HUES48 (cell line): Measurements from ENCODE around the gene OR2A12.

ENCODE experiments used
- H3K27ac ChIP-seq: one replicate; pipeline ENCODE4 v1.7.0; 2013; ENCODE audit warnings: low read depth, low read length, inconsistent platforms
- H3K27me3 ChIP-seq: 2 replicates; pipeline ENCODE4 v1.6.1; 2013; ENCODE audit warnings: mild to moderate bottlenecking, low read length; ENCODE audit not compliant: control insufficient read depth, insufficient read depth
- H3K36me3 ChIP-seq: 2 replicates; pipeline ENCODE4 v1.6.1; 2013; ENCODE audit warnings: low read length; ENCODE audit not compliant: control insufficient read depth, insufficient read depth
- H3K4me1 ChIP-seq: 2 replicates; pipeline ENCODE4 v1.6.1; 2013; ENCODE audit warnings: mild to moderate bottlenecking, low read length; ENCODE audit not compliant: control insufficient read depth, insufficient read depth
- H3K4me3 ChIP-seq: 2 replicates; pipeline ENCODE4 v1.5.1; 2013; ENCODE audit warnings: mild to moderate bottlenecking, low read depth, low read length
- H3K9ac ChIP-seq: 2 replicates; pipeline ENCODE4 v1.6.1; 2013; ENCODE audit warnings: mild to moderate bottlenecking, low read depth, low read length, moderate library complexity
- H3K9me3 ChIP-seq: 2 replicates; pipeline ENCODE4 v1.6.1; 2013; ENCODE audit warnings: low read length; ENCODE audit not compliant: control insufficient read depth, insufficient read depth

Gene OR2A12

DNA sequence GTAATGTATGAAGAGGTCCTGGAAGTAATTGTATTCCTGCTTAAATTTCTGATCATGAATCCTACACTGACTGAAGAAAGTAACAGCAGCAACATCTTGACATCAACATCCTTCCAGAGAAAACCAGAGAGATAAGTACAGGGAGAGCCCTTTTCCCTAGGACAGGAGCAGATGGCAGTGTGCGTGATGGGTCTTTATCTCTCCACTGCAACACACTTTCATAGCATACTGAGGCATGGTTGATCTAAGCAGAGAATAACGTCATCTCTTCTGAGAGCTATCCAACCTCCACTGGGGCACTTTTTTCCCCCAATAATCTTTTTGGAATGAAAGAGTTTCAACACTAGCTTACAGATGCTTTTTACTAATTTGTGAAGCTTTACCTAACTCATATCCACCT, 16.1 kb upstream of the OR2A12 start:
- H3K36me3 ChIP-seq = no peaks in the 10 kb centered on the region
- no peak overlapping the region for H3K9ac ChIP-seq
- H3K4me1 ChIP-seq = no peaks in the 10 kb centered on the region
- H3K4me3 ChIP-seq = no peak overlapping the region
- no peaks in the 10 kb centered on the region for H3K9me3 ChIP-seq
- no peaks in the 10 kb centered on the region for H3K27me3 ChIP-seq
- H3K27ac ChIP-seq = no peak overlapping the region

DNA sequence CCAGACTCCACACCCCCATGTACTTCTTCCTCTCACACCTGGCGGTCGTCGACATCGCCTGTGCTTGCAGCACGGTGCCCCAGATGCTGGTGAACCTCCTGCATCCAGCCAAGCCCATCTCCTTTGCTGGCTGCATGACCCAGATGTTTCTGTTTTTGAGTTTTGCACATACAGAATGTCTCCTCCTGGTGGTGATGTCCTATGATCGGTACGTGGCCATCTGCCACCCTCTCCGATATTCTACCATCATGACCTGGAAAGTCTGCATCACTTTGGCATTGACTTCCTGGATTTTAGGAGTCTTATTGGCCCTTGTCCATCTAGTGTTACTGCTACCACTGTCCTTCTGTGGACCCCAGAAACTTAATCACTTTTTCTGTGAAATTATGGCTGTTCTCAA, 11.7 kb upstream of the OR2A12 start:
- H3K4me1 ChIP-seq = no peaks in the 10 kb centered on the region
- no peak overlapping the region for H3K27ac ChIP-seq
- no peaks in the 10 kb centered on the region for H3K27me3 ChIP-seq
- no peaks in the 10 kb centered on the region for H3K36me3 ChIP-seq
- H3K9me3 ChIP-seq = no peaks in the 10 kb centered on the region
- H3K9ac ChIP-seq = no peak overlapping the region
- no peak overlapping the region for H3K4me3 ChIP-seq

DNA sequence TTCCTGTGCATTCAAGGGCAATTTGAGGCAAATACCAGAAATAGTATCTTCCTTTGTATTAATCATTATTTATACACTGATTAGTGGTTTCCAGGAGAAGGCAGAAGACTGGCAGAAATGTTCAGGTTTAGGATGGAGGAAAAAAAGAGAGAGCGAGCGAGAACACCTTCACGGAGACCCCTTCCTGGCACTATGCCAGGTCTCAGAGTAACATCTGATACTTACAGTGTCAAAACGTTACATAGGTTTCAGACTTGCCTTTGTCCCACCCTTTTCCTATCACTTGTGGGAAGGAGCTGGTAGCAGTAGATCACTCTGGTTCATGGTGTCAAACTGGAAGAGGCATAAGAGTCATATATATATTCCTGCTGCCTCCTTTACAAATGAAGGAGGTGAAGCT, 652 bp downstream of the OR2A12 start:
- Histone ChIP-seq H3K9me3 (peaks cover 3% of the 10 kb centered on the region; the same call in 1 of the 2 replicates), H3K27me3 (no peaks in the 10 kb centered on the region), H3K36me3 (no peaks in the 10 kb centered on the region), H3K9ac (no peak overlapping the region), H3K27ac (no peak overlapping the region), H3K4me3 (no peak overlapping the region), H3K4me1 (no peaks in the 10 kb centered on the region)

DNA sequence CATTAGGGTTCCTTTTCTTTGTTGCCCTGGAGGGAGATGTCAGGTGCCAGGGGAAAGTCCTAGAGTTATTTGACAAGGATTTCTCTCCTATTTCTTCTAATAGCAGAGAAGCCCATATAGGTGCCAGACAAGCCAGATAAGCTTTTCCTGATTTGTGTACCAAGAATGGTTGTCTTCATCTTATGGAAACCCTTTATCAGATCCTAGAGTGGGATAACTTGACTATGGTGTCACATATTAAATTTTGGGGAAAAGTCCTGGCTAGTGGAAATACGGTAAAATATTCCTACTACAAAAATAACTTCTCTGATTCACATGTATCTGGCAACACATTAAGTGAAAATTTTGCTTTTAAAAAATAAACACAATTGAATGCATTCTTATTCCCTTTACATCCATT, 1.2 kb downstream of the OR2A12 start:
- Histone ChIP-seq H3K4me3 (no peak overlapping the region), H3K27me3 (no peaks in the 10 kb centered on the region), H3K4me1 (no peaks in the 10 kb centered on the region), H3K9ac (no peak overlapping the region), H3K36me3 (no peaks in the 10 kb centered on the region), H3K9me3 (peaks cover 3% of the 10 kb centered on the region; the same call in 1 of the 2 replicates), H3K27ac (no peak overlapping the region)

GRCh38 chr7:144090667-144091066, 4.6 kb downstream of the OR2A12 start:
- no peak overlapping the region for H3K4me3 ChIP-seq
- H3K4me1 ChIP-seq = no peaks in the 10 kb centered on the region
- no peak overlapping the region for H3K27ac ChIP-seq
- H3K36me3 ChIP-seq = no peaks in the 10 kb centered on the region
- H3K27me3 ChIP-seq = no peaks in the 10 kb centered on the region
- no peak overlapping the region for H3K9ac ChIP-seq
- peaks cover 3% of the 10 kb centered on the region; the same call in 1 of the 2 replicates for H3K9me3 ChIP-seq

DNA sequence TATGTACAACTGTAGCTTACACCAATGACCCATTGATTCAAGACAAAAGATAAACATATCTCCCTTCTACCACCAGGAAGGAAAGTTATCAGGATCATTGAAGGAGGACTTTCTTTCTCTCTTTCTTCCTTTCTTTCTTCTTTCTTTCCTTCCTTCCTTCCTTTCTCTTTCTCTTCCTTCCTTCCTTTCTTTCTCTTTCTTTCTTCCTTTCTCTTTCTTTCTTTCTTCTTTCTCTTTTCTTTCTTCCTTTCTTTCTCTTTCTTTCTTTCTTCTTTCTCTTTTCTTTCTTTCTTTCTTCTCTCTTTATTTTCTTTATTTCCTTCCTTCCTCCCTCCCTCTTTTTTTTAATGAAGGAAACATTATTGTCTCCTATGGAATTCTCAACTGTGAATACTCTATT, 12.7 kb downstream of the OR2A12 start:
- Histone ChIP-seq H3K36me3 (no peaks in the 10 kb centered on the region), H3K9ac (no peak overlapping the region), H3K9me3 (no peaks in the 10 kb centered on the region), H3K27ac (no peak overlapping the region), H3K4me1 (no peaks in the 10 kb centered on the region), H3K27me3 (no peaks in the 10 kb centered on the region), H3K4me3 (no peak overlapping the region)

DNA sequence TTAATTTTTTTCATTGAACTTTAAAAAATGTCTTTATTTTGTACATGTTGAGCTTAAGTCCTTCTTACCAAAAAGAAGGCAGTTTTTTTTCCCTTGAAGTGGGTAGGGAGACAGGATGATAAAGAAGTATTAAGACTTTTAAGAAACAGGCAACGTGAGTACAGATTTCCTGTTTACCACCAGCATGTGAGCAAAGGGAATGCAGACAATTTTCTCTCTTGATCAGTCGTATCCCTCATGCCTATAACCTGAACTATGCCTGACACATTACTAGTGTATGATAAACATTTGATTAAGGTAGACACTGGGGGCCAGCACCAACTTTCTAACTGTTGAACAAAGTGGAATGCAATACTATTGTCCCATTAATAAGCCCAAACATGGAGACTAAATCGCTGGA, 14.5 kb downstream of the OR2A12 start:
- no peak overlapping the region for H3K27ac ChIP-seq

GRCh38 chr7:144102041-144102440, 16.0 kb downstream of the OR2A12 start:
- no peak overlapping the region for H3K4me3 ChIP-seq
- H3K27ac ChIP-seq = no peak overlapping the region
- no peaks in the 10 kb centered on the region for H3K36me3 ChIP-seq
- H3K4me1 ChIP-seq = no peaks in the 10 kb centered on the region
- no peaks in the 10 kb centered on the region for H3K9me3 ChIP-seq
- H3K27me3 ChIP-seq = no peaks in the 10 kb centered on the region
- H3K9ac ChIP-seq = no peak overlapping the region

More for the DNA sequence above, 14.5 kb downstream of the OR2A12 start:
- Histone ChIP-seq H3K9me3 (no peaks in the 10 kb centered on the region), H3K36me3 (no peaks in the 10 kb centered on the region), H3K4me3 (no peak overlapping the region), H3K4me1 (no peaks in the 10 kb centered on the region), H3K27me3 (no peaks in the 10 kb centered on the region), H3K9ac (no peak overlapping the region)

DNA sequence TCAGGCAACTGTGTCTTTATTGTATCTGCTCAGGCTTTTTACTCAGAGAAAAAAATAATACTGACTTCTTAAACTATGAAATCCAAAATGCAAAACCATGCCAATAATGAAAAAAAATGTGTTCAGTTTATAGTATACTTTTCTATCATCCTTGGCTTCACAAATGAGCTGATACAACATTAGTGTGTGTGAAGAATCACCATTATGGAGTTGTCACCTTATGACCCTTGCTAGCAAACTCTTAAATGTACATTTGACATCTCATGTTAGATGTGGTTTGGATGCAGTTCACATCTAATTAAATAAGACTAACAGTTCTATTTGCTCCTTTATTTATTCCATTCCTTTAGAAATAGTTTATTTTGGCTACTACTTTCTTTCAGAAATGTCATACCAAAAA, 19.1 kb downstream of the OR2A12 start:
- no peak overlapping the region for H3K4me3 ChIP-seq
- H3K9ac ChIP-seq = no peak overlapping the region
- H3K27ac ChIP-seq = no peak overlapping the region
- H3K36me3 ChIP-seq = no peaks in the 10 kb centered on the region
- no peaks in the 10 kb centered on the region for H3K4me1 ChIP-seq
- H3K9me3 ChIP-seq = no peaks in the 10 kb centered on the region
- no peaks in the 10 kb centered on the region for H3K27me3 ChIP-seq

- Histone ChIP-seq H3K36me3 (no peaks in the 10 kb centered on the region), H3K9me3 (no peaks in the 10 kb centered on the region), H3K4me1 (no peaks in the 10 kb centered on the region), H3K27ac (no peak within 1 kb of the TSS), H3K27me3 (no peaks in the 10 kb centered on the region), H3K9ac (no peak within 1 kb of the TSS), H3K4me3 (no peak within 1 kb of the TSS)
Measured at GRCh38 chr7:144109283-144109682, 23.2 kb downstream of the OR2A12 start, which contains the start of gene OR2A2. OR2A2 (plus strand) TSS chr7:144109583; CDS start chr7:144109583, 0 bp downstream.

- Histone ChIP-seq H3K27ac (no peak overlapping the region), H3K9me3 (no peaks in the 10 kb centered on the region), H3K9ac (no peak overlapping the region)
Measured at GRCh38 chr7:144110272-144110671, 24.2 kb downstream of the OR2A12 start.

GRCh38 chr7:144113651-144114050, 27.6 kb downstream of the OR2A12 start:
- H3K27me3 ChIP-seq = no peaks in the 10 kb centered on the region
- H3K4me1 ChIP-seq = no peaks in the 10 kb centered on the region
- no peak overlapping the region for H3K4me3 ChIP-seq
- no peaks in the 10 kb centered on the region for H3K9me3 ChIP-seq
- H3K9ac ChIP-seq = no peak overlapping the region
- no peak overlapping the region for H3K27ac ChIP-seq
- no peaks in the 10 kb centered on the region for H3K36me3 ChIP-seq

More at GRCh38 chr7:144110272-144110671, 24.2 kb downstream of the OR2A12 start:
- Histone ChIP-seq H3K27me3 (no peaks in the 10 kb centered on the region), H3K4me3 (no peak overlapping the region), H3K4me1 (no peaks in the 10 kb centered on the region), H3K36me3 (no peaks in the 10 kb centered on the region)
